Measurements from ENCODE around the gene NCK1.

The NCK1 gene

DNA sequence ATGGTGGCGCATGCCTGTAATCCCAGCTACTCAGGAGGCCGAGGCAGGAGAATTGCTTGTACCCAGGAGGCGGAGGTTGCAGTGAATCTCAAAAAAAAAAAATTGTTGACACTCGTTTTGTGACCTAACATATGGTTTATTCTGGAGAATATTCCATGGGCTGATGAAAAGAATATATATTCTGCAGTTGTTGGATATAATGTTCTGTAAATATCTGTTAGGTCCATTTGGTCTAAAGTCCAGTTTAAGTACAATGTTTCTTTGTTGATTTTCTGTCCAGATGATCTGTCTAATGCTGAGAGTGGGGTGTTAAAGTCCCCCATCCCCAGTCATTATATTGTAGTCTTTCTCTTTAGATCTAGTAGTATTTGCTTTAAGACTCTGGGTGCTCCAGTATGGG lies 111.3 kb downstream of the NCK1 start:
- CTCF ChIA-PET = no interaction called here
- TF ChIP-seq ZNF384 (IDR thresholded peaks at IDR 0.05) = no peak
- POLR2A ChIA-PET = no interaction called here
- DNase-seq (ENCODE audit: extremely low spot score) = no peak

DNA sequence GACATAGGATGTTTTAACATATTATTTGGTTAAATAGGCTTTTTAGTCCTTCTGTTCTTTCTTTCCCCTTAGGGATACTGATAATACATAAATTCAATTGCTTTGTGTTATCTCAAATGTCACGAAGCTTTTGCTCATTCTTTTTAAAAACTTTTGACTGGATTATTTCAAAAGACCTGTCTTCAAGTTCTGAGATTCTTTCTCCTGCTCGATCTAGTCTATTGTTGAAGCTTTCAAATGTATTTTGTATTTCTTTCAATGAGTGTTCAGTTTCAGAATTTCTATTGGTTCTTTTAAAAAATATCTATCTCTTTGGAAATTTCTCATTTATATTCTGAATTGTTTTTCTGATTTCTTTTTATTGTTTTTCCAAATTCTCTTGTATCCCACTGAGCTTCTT lies 112.7 kb downstream of the NCK1 start:
- DNase-seq (ENCODE audit: extremely low spot score) = no peak
- ChIA-PET POLR2A (no interaction called here), CTCF (no interaction called here)
- TF ChIP-seq ARNT (IDR thresholded peaks at IDR 0.05) (no peak), FOXK2 (IDR thresholded peaks at IDR 0.05) (no peak), HDGF (IDR thresholded peaks at IDR 0.05; ENCODE audit: borderline replicate concordance) (no peak), L3MBTL2 (conservative IDR thresholded peaks at IDR 0.05) (no peak), FOXM1 (IDR thresholded peaks at IDR 0.05; ENCODE audit: borderline replicate concordance) (no peak), CTBP1 (IDR thresholded peaks at IDR 0.05; ENCODE audit: borderline replicate concordance) (no peak), NFRKB (IDR thresholded peaks at IDR 0.05) (no peak), ELF4 (IDR thresholded peaks at IDR 0.05) (no peak), LEF1 (IDR thresholded peaks at IDR 0.05; ENCODE audit: borderline replicate concordance) (no peak), SUZ12 (IDR thresholded peaks at IDR 0.05) (no peak), ZNF384 (IDR thresholded peaks at IDR 0.05) (no peak)
- TF ChIP-seq, protein P1, sequence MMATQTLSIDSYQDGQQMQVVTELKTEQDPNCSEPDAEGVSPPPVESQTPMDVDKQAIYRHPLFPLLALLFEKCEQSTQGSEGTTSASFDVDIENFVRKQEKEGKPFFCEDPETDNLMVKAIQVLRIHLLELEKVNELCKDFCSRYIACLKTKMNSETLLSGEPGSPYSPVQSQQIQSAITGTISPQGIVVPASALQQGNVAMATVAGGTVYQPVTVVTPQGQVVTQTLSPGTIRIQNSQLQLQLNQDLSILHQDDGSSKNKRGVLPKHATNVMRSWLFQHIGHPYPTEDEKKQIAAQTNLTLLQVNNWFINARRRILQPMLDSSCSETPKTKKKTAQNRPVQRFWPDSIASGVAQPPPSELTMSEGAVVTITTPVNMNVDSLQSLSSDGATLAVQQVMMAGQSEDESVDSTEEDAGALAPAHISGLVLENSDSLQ (IDR thresholded peaks at IDR 0.05) = no peak

DNA sequence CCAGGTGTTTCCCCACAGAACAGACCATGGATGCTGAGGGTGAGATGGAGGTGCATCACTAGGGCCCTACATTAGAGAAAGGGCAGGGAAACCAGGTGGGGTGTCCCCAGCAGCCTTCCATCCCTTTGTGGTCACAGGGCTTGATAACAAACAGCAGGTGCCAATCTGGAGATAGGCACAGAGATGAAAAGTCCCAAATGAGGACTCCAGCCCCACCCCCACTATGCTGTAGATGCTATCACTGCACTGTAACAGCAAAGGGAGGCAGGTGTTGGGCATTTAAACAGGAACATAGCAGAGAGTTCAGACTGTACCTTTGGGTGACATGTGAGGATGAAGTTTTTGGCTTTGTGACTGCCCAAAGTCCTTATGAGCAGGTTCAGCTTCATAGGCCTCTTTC lies 117.2 kb downstream of the NCK1 start:
- TF ChIP-seq SUZ12 (IDR thresholded peaks at IDR 0.05) (no peak), TARDBP (IDR thresholded peaks at IDR 0.05) (no peak), HDGF (IDR thresholded peaks at IDR 0.05; ENCODE audit: borderline replicate concordance) (no peak), FOXK2 (IDR thresholded peaks at IDR 0.05) (no peak)
- TF ChIP-seq, protein P1 (IDR thresholded peaks at IDR 0.05) = no peak
- ChIA-PET CTCF (no interaction called here), POLR2A (no interaction called here)

DNA sequence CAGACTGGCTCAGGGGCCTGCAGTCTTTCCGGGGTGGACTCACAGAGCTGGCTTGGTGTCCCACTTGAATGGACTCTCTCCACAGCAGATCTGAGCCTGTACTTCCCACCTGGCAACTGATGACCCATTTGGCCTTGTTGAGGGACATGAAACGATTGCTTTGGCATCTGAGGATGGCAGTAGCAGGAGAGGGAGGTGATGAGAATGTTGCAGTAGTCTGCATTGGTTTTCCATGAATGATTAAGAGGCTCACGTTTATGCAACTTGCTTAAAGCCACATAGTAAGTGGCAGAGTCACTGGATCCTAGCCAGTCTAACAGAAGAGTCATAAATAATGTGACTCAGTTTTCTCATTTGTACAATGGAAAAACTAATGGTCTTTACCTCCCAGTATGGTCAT lies 117.7 kb downstream of the NCK1 start:
- peak; percentile 5 for DNase-seq (ENCODE audit: extremely low spot score)
- ChIA-PET POLR2A (no interaction called here), CTCF (no interaction called here)
- no peak for TF ChIP-seq ELF4 (IDR thresholded peaks at IDR 0.05)

More for the DNA sequence above, 117.2 kb downstream of the NCK1 start:
- no peak for DNase-seq (ENCODE audit: extremely low spot score)

DNA sequence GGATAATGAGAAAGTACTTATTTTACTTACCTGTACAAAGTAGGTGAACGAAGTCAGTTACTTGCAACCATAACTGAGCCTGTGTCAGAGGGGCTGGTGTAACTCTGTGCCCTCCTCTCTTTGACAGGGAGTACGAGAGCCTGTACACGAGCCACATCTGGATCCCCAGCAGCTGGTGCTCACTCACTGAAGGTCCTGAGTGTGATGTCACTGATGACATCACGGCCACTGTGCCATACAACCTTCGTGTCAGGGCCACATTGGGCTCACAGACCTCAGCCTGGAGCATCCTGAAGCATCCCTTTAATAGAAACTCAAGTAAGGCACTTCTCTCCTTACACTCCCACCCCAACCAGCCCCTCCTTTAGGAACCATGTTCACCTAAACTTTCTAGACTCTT lies 120.0 kb downstream of the NCK1 start:
- CTCF ChIA-PET = no interaction called here
- POLR2A ChIA-PET = no interaction called here
- DNase-seq (ENCODE audit: extremely low spot score) = no peak
- TF ChIP-seq, protein P1 (IDR thresholded peaks at IDR 0.05) = no peak
- no peak for TF ChIP-seq NFRKB (IDR thresholded peaks at IDR 0.05)
- no peak for TF ChIP-seq L3MBTL2 (conservative IDR thresholded peaks at IDR 0.05)
- no peak for TF ChIP-seq ELF4 (IDR thresholded peaks at IDR 0.05)
- TF ChIP-seq FOXK2 (IDR thresholded peaks at IDR 0.05) = no peak
- no peak for TF ChIP-seq LEF1 (IDR thresholded peaks at IDR 0.05; ENCODE audit: borderline replicate concordance)
- no peak for TF ChIP-seq TARDBP (IDR thresholded peaks at IDR 0.05)
- no peak for TF ChIP-seq FOXA1 (IDR thresholded peaks at IDR 0.05)
- TF ChIP-seq SUZ12 (IDR thresholded peaks at IDR 0.05) = no peak
- no peak for TF ChIP-seq ARNT (IDR thresholded peaks at IDR 0.05)
- no peak for TF ChIP-seq BHLHE40 (IDR thresholded peaks at IDR 0.05; ENCODE audit: borderline replicate concordance)
- TF ChIP-seq CTBP1 (IDR thresholded peaks at IDR 0.05; ENCODE audit: borderline replicate concordance) = no peak
- no peak for TF ChIP-seq SP1 (IDR thresholded peaks at IDR 0.05)
- TF ChIP-seq ZNF384 (IDR thresholded peaks at IDR 0.05) = no peak
- TF ChIP-seq HDGF (IDR thresholded peaks at IDR 0.05; ENCODE audit: borderline replicate concordance) = no peak
- no peak for TF ChIP-seq FOXM1 (IDR thresholded peaks at IDR 0.05; ENCODE audit: borderline replicate concordance)

DNA sequence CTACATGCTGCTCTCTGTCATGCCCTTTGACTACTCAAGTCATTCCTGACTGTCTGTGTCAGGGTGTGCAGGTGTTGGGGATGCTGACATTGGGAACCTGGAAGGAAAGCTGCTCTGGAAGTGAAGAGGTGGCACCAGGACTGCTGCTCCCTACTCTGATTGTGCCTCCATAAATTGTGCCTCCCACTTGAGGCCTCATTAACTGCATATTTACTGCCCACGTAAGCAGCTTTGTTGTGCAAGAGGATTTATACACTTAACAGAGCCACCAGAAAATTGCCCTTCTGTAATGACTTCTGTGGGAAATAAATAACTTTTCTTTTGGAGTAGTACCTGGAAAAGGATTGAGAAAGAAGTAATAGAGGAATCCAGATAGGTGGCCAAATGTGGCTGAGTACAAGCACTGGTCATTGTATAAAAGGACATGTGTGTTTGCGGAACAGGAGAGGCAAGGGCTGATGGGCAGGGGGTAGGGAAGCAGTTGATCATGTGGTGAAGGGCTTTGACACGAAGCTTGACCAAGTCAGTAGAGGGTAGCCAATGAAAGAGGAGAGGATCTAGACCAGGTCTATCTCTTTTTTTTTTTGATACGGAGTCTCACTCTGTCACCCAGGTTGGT lies 120.6 kb downstream of the NCK1 start:
- DNase-seq (ENCODE audit: extremely low spot score) = no peak
- CTCF ChIA-PET = no interaction called here
- POLR2A ChIA-PET = no interaction called here

More for the DNA sequence above, 120.6 kb downstream of the NCK1 start:
- TF ChIP-seq, protein P1 (IDR thresholded peaks at IDR 0.05) = no peak
- no peak for TF ChIP-seq LEF1 (IDR thresholded peaks at IDR 0.05; ENCODE audit: borderline replicate concordance)
- no peak for TF ChIP-seq BHLHE40 (IDR thresholded peaks at IDR 0.05; ENCODE audit: borderline replicate concordance)
- TF ChIP-seq FOXA1 (IDR thresholded peaks at IDR 0.05) = no peak
- TF ChIP-seq SUZ12 (IDR thresholded peaks at IDR 0.05) = no peak
- no peak for TF ChIP-seq ARNT (IDR thresholded peaks at IDR 0.05)
- no peak for TF ChIP-seq ELF4 (IDR thresholded peaks at IDR 0.05)
- TF ChIP-seq ZNF384 (IDR thresholded peaks at IDR 0.05) = no peak
- no peak for TF ChIP-seq FOXK2 (IDR thresholded peaks at IDR 0.05)
- no peak for TF ChIP-seq FOXM1 (IDR thresholded peaks at IDR 0.05; ENCODE audit: borderline replicate concordance)
- TF ChIP-seq HDGF (IDR thresholded peaks at IDR 0.05; ENCODE audit: borderline replicate concordance) = no peak
- TF ChIP-seq L3MBTL2 (conservative IDR thresholded peaks at IDR 0.05) = no peak
- TF ChIP-seq NFRKB (IDR thresholded peaks at IDR 0.05) = no peak
- no peak for TF ChIP-seq TARDBP (IDR thresholded peaks at IDR 0.05)
- no peak for TF ChIP-seq CTBP1 (IDR thresholded peaks at IDR 0.05; ENCODE audit: borderline replicate concordance)
- TF ChIP-seq SP1 (IDR thresholded peaks at IDR 0.05) = no peak

Data from HEK293T (cell line).